B cell (primary cell): ENCODE results near the gene SEC24D. TPM values are rescaled to one million over a fixed set of nuclear protein-coding genes. Genes with fewer than 3 reads are reported as not detected.

Experiments used
- ATAC-seq: fragments of 200-7000 bp; cut with Tn5 transposase; one replicate; pipeline ENCODE4 v1.10.0; 2021; ENCODE audit warnings: low read depth, mild to moderate bottlenecking, moderate number of reproducible peaks, moderate library complexity
- CTCF ChIA-PET: fragments of 350-600 bp; sonication (Branson Sonifier 250); formaldehyde crosslinking; loops from one replicate; lab custom pipeline; 2021; ENCODE audit warnings: antibody characterized with exemption, inconsistent platforms; lab: Charles Lee
- POLR2A ChIA-PET: fragments of 350-600 bp; sonication (Branson Sonifier 250); formaldehyde crosslinking; loops from one replicate; lab custom pipeline; 2021; ENCODE audit warnings: antibody characterized with exemption; lab: Charles Lee
- DNase-seq: peaks from one replicate; pipeline ENCODE4 v3.0.0; 2013
- H2AFZ ChIP-seq: 2 replicates; pipeline ENCODE4 v1.6.1; 2012; ENCODE audit warnings: mild to moderate bottlenecking, low read depth, low read length; ENCODE audit not compliant: insufficient read depth, poor library complexity, severe bottlenecking
- H3K27ac ChIP-seq, 2 donors: 1 replicate in 1 of 2; 2 replicates in 1 of 2; pipeline ENCODE4 v1.5.1; 2012 to 2013; ENCODE audit warnings: low read length in 2 of 2, mild to moderate bottlenecking in 2 of 2, moderate library complexity in 1 of 2
- H3K27me3 ChIP-seq, 4 experiments: fragments of 200-600 bp in 1 of 4; sonication (generic) in 1 of 4; replicated peaks in 1 of 4; 1 replicate in 2 of 4; 2 replicates in 2 of 4; pipeline versions ENCODE4 v1.6.1 to v1.7.0; 2013 to 2016; ENCODE audit warnings: low read length in 3 of 4, mild to moderate bottlenecking in 2 of 4, mixed read lengths in 1 of 4, moderate library complexity in 1 of 4; ENCODE audit not compliant: insufficient read depth in 4 of 4, control insufficient read depth in 3 of 4; ENCODE audit errors: control extremely low read depth in 1 of 4
- H3K36me3 ChIP-seq, 2 experiments: replicated peaks in 1 of 2; 1 replicate in 1 of 2; 2 replicates in 1 of 2; pipeline versions ENCODE4 v1.6.1 to v1.7.1; 2013; ENCODE audit warnings: low read length in 1 of 2; ENCODE audit not compliant: insufficient read depth in 2 of 2, control insufficient read depth in 1 of 2; ENCODE audit errors: control extremely low read depth in 1 of 2, extremely low read depth in 1 of 2
- H3K4me1 ChIP-seq, 2 donors: fragments of 200-600 bp in 1 of 2; sonication (generic) in 1 of 2; 1 replicate in 1 of 2; 2 replicates in 1 of 2; pipeline versions ENCODE4 v1.5.1 to v1.6.1; 2013 to 2017; ENCODE audit warnings: low read length in 2 of 2; ENCODE audit not compliant: control insufficient read depth in 2 of 2, insufficient read depth in 2 of 2
- H3K4me2 ChIP-seq: replicated peaks from 2 replicates; pipeline ENCODE3; 2012; ENCODE audit warnings: mild to moderate bottlenecking, low read depth, low read length; ENCODE audit not compliant: poor library complexity, severe bottlenecking
- H3K4me3 ChIP-seq, 5 experiments: fragments of 200-600 bp in 1 of 5; sonication (generic) in 1 of 5; 1 replicate in 3 of 5; 2 replicates in 2 of 5; pipeline versions ENCODE4 v1.5.1 to v1.7.0; 2011 to 2016; ENCODE audit warnings: low read length in 4 of 5, mild to moderate bottlenecking in 4 of 5, low read depth in 2 of 5, control low read depth in 1 of 5, moderate library complexity in 1 of 5; ENCODE audit not compliant: insufficient read depth in 1 of 5; ENCODE audit errors: control extremely low read depth in 1 of 5, extremely low read depth in 1 of 5
- H3K79me2 ChIP-seq: fragments of 200-600 bp; sonication (generic); one replicate; pipeline ENCODE4 v1.6.0; 2016; ENCODE audit warnings: low read length; ENCODE audit not compliant: control insufficient read depth, insufficient read depth
- H3K9ac ChIP-seq: fragments of 200-600 bp; sonication (generic); 2 replicates; pipeline ENCODE4 v1.6.1; 2017; ENCODE audit warnings: mild to moderate bottlenecking, low read length, moderate library complexity
- H3K9me3 ChIP-seq, 3 donors: one replicate each; pipeline versions ENCODE4 v1.6.1 to v1.7.1; 2013; ENCODE audit warnings: low read length in 2 of 3; ENCODE audit not compliant: control insufficient read depth in 2 of 3, insufficient read depth in 1 of 3; ENCODE audit errors: control extremely low read depth in 1 of 3
- H4K20me1 ChIP-seq: 2 replicates; pipeline ENCODE4 v1.6.0; 2012; ENCODE audit warnings: mild to moderate bottlenecking, low read length; ENCODE audit not compliant: insufficient read depth, control insufficient read depth, poor library complexity, severe bottlenecking
- H3K27ac Mint-ChIP-seq: one replicate; pipeline ENCODE4 v1.8.0; 2021; ENCODE audit warnings: mixed read lengths
- H3K27me3 Mint-ChIP-seq: one replicate; pipeline ENCODE4 v1.8.0; 2021; ENCODE audit warnings: mixed read lengths
- H3K4me1 Mint-ChIP-seq: one replicate; pipeline ENCODE4 v1.8.0; 2021; ENCODE audit warnings: mixed read lengths
- H3K4me3 Mint-ChIP-seq: one replicate; pipeline ENCODE4 v1.8.0; 2021; ENCODE audit warnings: mixed read lengths
- H3K9me3 Mint-ChIP-seq: one replicate; pipeline ENCODE4 v1.8.0; 2022; ENCODE audit warnings: mixed read lengths; ENCODE audit not compliant: insufficient read depth
- EZH2 ChIP-seq: IDR thresholded peaks from 2 replicates; pipeline ENCODE4 v1.6.1; 2012; ENCODE audit warnings: borderline replicate concordance, low read depth, mild to moderate bottlenecking, moderate library complexity, low read length; ENCODE audit not compliant: insufficient read depth, poor library complexity, severe bottlenecking
- WGBS: methylation state at CpG from one replicate; pipeline ENCODE4 v1.1.5; 2013; ENCODE audit warnings: missing lambda C conversion rate; ENCODE audit not compliant: insufficient coverage; 5-methylcytosine and 5-hydroxymethylcytosine counted together
- intact Hi-C: fragments of 100-400 bp; cut with micrococcal nuclease; formaldehyde crosslinking; loops from one replicate; pipeline ENCODE4 v1.10.0; 2022
- polyA plus RNA-seq: library from polyadenylated mRNA; depleted of rRNA; stranded (reverse); fragments of >200 nt; gene quantifications from 2 replicates; pipeline ENCODE4 v1.2.3, GENCODE V29; 2012
- total RNA-seq, 2 donors: library from RNA; stranded (reverse); fragments of 120-200 nt in 1 of 2; gene quantifications; 1 replicate in 1 of 2; 2 replicates in 1 of 2; pipeline versions ENCODE4 v1.2.3 to v1.2.4, GENCODE V29; 2013 to 2022
- TF ChIP-seq, protein P1 (sequence below): fragments of 200-600 bp; IDR thresholded peaks from one replicate; pipeline ENCODE4 v1.8.0; 2022; ENCODE audit warnings: antibody characterized with exemption, mild to moderate bottlenecking

SEC24D gene
- total and polyA plus RNA-seq, 2 donors (not counting 1 experiment from before 2014, with no cell fraction given) = 7.1 to 15.8 TPM

DNA sequence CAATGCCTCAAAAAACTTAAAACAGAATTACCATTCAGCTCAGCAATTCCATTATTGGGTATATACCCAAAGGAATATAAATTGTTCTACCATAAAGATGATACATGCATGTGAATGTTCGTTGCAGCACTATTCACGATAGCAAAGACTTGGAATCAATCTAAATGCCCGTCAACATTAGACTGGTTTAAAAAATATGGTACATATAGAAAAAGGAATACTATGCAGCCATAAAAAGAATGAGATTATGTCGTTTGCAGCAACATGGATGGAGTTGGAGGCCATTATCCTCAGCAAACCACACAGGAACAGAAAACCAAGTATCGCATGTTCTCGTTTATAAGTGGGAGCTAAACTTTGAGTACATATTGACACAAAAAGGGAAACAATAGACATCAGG, 41.9 kb upstream of the SEC24D start:
- no peak overlapping the region for H3K4me3 ChIP-seq
- Mint-ChIP-seq H3K27me3 (peaks cover 47% of the 10 kb centered on the region), H3K27ac (no peak overlapping the region), H3K9me3 (peaks cover 5% of the 10 kb centered on the region), H3K4me1 (no peaks in the 10 kb centered on the region), H3K4me3 (no peak overlapping the region)
- H3K36me3 ChIP-seq = no peaks in the 10 kb centered on the region
- peaks cover 1 to 6% (median 3%) of the 10 kb centered on the region in 3 donors for H3K9me3 ChIP-seq
- ATAC-seq (no peak), DNase-seq (no peak)
- H3K4me2 ChIP-seq = no peak overlapping the region
- H3K79me2 ChIP-seq = no peaks in the 10 kb centered on the region
- no peak overlapping the region for H3K27ac ChIP-seq
- no peaks in the 10 kb centered on the region for H4K20me1 ChIP-seq
- CTCF ChIA-PET = interaction anchor here (0.6 kb wide), 1 partner anchor 130 kb away, joined by 5 read pairs; no protein-coding TSS in a partner anchor
- POLR2A ChIA-PET = no interaction called here
- intact Hi-C loops = no loop called here
- TF ChIP-seq EZH2 = no peak
- TF ChIP-seq, protein P1, sequence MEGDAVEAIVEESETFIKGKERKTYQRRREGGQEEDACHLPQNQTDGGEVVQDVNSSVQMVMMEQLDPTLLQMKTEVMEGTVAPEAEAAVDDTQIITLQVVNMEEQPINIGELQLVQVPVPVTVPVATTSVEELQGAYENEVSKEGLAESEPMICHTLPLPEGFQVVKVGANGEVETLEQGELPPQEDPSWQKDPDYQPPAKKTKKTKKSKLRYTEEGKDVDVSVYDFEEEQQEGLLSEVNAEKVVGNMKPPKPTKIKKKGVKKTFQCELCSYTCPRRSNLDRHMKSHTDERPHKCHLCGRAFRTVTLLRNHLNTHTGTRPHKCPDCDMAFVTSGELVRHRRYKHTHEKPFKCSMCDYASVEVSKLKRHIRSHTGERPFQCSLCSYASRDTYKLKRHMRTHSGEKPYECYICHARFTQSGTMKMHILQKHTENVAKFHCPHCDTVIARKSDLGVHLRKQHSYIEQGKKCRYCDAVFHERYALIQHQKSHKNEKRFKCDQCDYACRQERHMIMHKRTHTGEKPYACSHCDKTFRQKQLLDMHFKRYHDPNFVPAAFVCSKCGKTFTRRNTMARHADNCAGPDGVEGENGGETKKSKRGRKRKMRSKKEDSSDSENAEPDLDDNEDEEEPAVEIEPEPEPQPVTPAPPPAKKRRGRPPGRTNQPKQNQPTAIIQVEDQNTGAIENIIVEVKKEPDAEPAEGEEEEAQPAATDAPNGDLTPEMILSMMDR = no peak
- WGBS = no CpG with 5 or more reads among the region's 6 CpGs
- no peaks in the 10 kb centered on the region for H3K27me3 ChIP-seq
- H3K4me1 ChIP-seq = no peaks in the 10 kb centered on the region
- H2AFZ ChIP-seq = no peak overlapping the region
- no peak overlapping the region for H3K9ac ChIP-seq

GRCh38 chr4:118872181-118872580, 36.3 kb upstream of the SEC24D start:
- Histone ChIP-seq H4K20me1 (no peaks in the 10 kb centered on the region), H3K4me1 (no peaks in the 10 kb centered on the region), H2AFZ (no peak overlapping the region), H3K4me2 (no peak overlapping the region), H3K9ac (no peak overlapping the region), H3K27me3 (no peaks in the 10 kb centered on the region), H3K36me3 (no peaks in the 10 kb centered on the region), H3K27ac (no peak overlapping the region), H3K9me3 (no peaks in the 10 kb centered on the region), H3K79me2 (no peaks in the 10 kb centered on the region), H3K4me3 (no peak overlapping the region)
- Mint-ChIP-seq H3K9me3 (no peaks in the 10 kb centered on the region), H3K27me3 (peaks cover 33% of the 10 kb centered on the region), H3K4me3 (no peak overlapping the region), H3K4me1 (no peaks in the 10 kb centered on the region), H3K27ac (no peak overlapping the region)
- ChIA-PET CTCF (interaction anchor here (0.8 kb wide), 1 partner anchor 126 kb away, joined by 3 read pairs; no protein-coding TSS in a partner anchor), POLR2A (no interaction called here)
- no peak for ATAC-seq
- no peak for TF ChIP-seq EZH2
- TF ChIP-seq, protein P1 = no peak
- no peak for DNase-seq
- no CpG with 5 or more reads among the region's 4 CpGs for WGBS
- intact Hi-C loops = no loop called here
